Measurements from ENCODE around the gene GUCY2D. TPM values are rescaled to one million over a fixed set of nuclear protein-coding genes. Genes with fewer than 3 reads are reported as not detected.

GUCY2D gene
- total RNA-seq, 1 experiment from 2014 or later, result 1.7 TPM

GRCh38 chr17:8041979-8042378 lies 39.6 kb downstream of the GUCY2D start:
- no peaks in the 10 kb centered on the region for H3K4me1 Mint-ChIP-seq (ENCODE audit: low read depth, unreplicated experiment)
- BruUV-seq (replicated peaks), result no TSS peak
- H3K36me3 ChIP-seq (ENCODE audit: control insufficient read depth, insufficient read depth, low read length), result no peaks in the 10 kb centered on the region
- H3K36me3 Mint-ChIP-seq (ENCODE audit: insufficient read depth, unreplicated experiment), result no peaks in the 10 kb centered on the region
- H3K4me1 ChIP-seq, result peaks cover 7% of the 10 kb centered on the region
- no peaks in the 10 kb centered on the region for H3K27me3 ChIP-seq (replicated peaks; ENCODE audit: control insufficient read depth, insufficient read depth, low read length)
- POLR2A ChIA-PET, result no interaction called here
- no peak overlapping the region for H3K27ac Mint-ChIP-seq (ENCODE audit: unreplicated experiment)
- no peak overlapping the region for H3K4me3 Mint-ChIP-seq (ENCODE audit: unreplicated experiment)
- no peak for DNase-seq
- intact Hi-C loops (cut with micrococcal nuclease; ENCODE audit: unreplicated experiment), result loop anchor here (1.0 to 2.0 kb wide), 4 partner anchors 15 to 129 kb away; no protein-coding TSS in a partner anchor
- no peak overlapping the region for H3K4me3 ChIP-seq (ENCODE audit: low read depth, low read length)
- no peak for TF ChIP-seq CTCF (IDR thresholded peaks at IDR 0.05; ENCODE audit: insufficient read depth in 1 of 2, low read depth in 1 of 2, low read length in 1 of 2, severe bottlenecking in 1 of 2, unreplicated experiment in 1 of 2)
- CTCF ChIA-PET, result interaction anchor here (0.7 to 2.5 kb wide), 9 partner anchors 15 to 129 kb away, joined by 3 to 24 read pairs (median 8); partner anchors contain the start of genes CNTROB, RNF227 and TRAPPC1
- no peaks in the 10 kb centered on the region for H3K27me3 Mint-ChIP-seq (ENCODE audit: insufficient read depth, unreplicated experiment)
- no peaks in the 10 kb centered on the region for H3K9me3 Mint-ChIP-seq (ENCODE audit: unreplicated experiment)
- no peaks in the 10 kb centered on the region for H3K9me3 ChIP-seq

GRCh38 chr17:8044819-8045810 lies 42.7 kb downstream of the GUCY2D start:
- Histone ChIP-seq H3K9me3 (no peaks in the 10 kb centered on the region), H3K4me3 (ENCODE audit: low read depth, low read length) (no peak overlapping the region), H3K4me1 (peaks cover 7% of the 10 kb centered on the region), H3K36me3 (ENCODE audit: control insufficient read depth, insufficient read depth, low read length) (no peaks in the 10 kb centered on the region), H3K27me3 (replicated peaks; ENCODE audit: control insufficient read depth, insufficient read depth, low read length) (no peaks in the 10 kb centered on the region)
- TF ChIP-seq CTCF (IDR thresholded peaks at IDR 0.05; ENCODE audit: insufficient read depth in 1 of 2, low read depth in 1 of 2, low read length in 1 of 2, severe bottlenecking in 1 of 2, unreplicated experiment in 1 of 2), result no peak
- no peak overlapping the region for H3K27ac Mint-ChIP-seq (ENCODE audit: unreplicated experiment)
- no peak for DNase-seq
- H3K36me3 Mint-ChIP-seq (ENCODE audit: insufficient read depth, unreplicated experiment), result no peaks in the 10 kb centered on the region
- POLR2A ChIA-PET, result no interaction called here
- H3K27me3 Mint-ChIP-seq (ENCODE audit: insufficient read depth, unreplicated experiment), result no peaks in the 10 kb centered on the region
- no peak overlapping the region for H3K4me3 Mint-ChIP-seq (ENCODE audit: unreplicated experiment)
- CTCF ChIA-PET, result interaction anchor here (0.5 kb wide), 1 partner anchor 51 kb away, joined by 3 read pairs; no protein-coding TSS in a partner anchor
- no peaks in the 10 kb centered on the region for H3K9me3 Mint-ChIP-seq (ENCODE audit: unreplicated experiment)
- intact Hi-C loops (cut with micrococcal nuclease; ENCODE audit: unreplicated experiment), result no loop called here
- no TSS peak for BruUV-seq (replicated peaks)
- H3K4me1 Mint-ChIP-seq (ENCODE audit: low read depth, unreplicated experiment), result no peaks in the 10 kb centered on the region

- intact Hi-C loops (cut with micrococcal nuclease; ENCODE audit: unreplicated experiment), result no loop called here
- H3K27ac Mint-ChIP-seq (ENCODE audit: unreplicated experiment), result no peak overlapping the region
- BruUV-seq (replicated peaks), result no TSS peak
- H3K9me3 Mint-ChIP-seq (ENCODE audit: unreplicated experiment), result no peaks in the 10 kb centered on the region
- H3K4me3 Mint-ChIP-seq (ENCODE audit: unreplicated experiment), result no peak overlapping the region
- H3K36me3 ChIP-seq (ENCODE audit: control insufficient read depth, insufficient read depth, low read length), result no peaks in the 10 kb centered on the region
- ChIA-PET CTCF (no interaction called here), POLR2A (no interaction called here)
- H3K27me3 Mint-ChIP-seq (ENCODE audit: insufficient read depth, unreplicated experiment), result no peaks in the 10 kb centered on the region
- H3K36me3 Mint-ChIP-seq (ENCODE audit: insufficient read depth, unreplicated experiment), result no peaks in the 10 kb centered on the region
- no peaks in the 10 kb centered on the region for H3K9me3 ChIP-seq
- H3K4me3 ChIP-seq (ENCODE audit: low read depth, low read length), result no peak overlapping the region
- no peaks in the 10 kb centered on the region; the same call in 1 of the 2 replicates for H3K4me1 ChIP-seq
- H3K27me3 ChIP-seq (replicated peaks; ENCODE audit: control insufficient read depth, insufficient read depth, low read length), result no peaks in the 10 kb centered on the region
- no peaks in the 10 kb centered on the region for H3K4me1 Mint-ChIP-seq (ENCODE audit: low read depth, unreplicated experiment)
- no peak for TF ChIP-seq CTCF (IDR thresholded peaks at IDR 0.05; ENCODE audit: insufficient read depth in 1 of 2, low read depth in 1 of 2, low read length in 1 of 2, severe bottlenecking in 1 of 2, unreplicated experiment in 1 of 2)
- DNase-seq, result no peak
These were observed 44.0 kb downstream of the GUCY2D start for GRCh38 chr17:8046306-8046928.

Measured in Caco-2 (cell line).